ENCODE measurements around the gene HUNK.
"Not testable (repeated sequence)": the region's sequence is repeated elsewhere in the genome, so short reads cannot be mapped to it uniquely, and the experiment has no call there.

The HUNK gene

GRCh38 chr21:31871371-31871770, 1.4 kb upstream of the HUNK start:
- not testable (repeated sequence) for DNase-seq

- no peak for DNase-seq
These were observed 758 bp upstream of the HUNK start for GRCh38 chr21:31872072-31872451.

- DNase-seq, result no peak
These were observed 465 bp downstream of the HUNK start for GRCh38 chr21:31873275-31873695.

- DNase-seq, result no peak
These were observed 1.1 kb downstream of the HUNK start for GRCh38 chr21:31873696-31874599.

GRCh38 chr21:31874812-31875212, 2.0 kb downstream of the HUNK start:
- no peak for DNase-seq

- DNase-seq, result no peak
These were observed 2.7 kb downstream of the HUNK start for GRCh38 chr21:31875496-31876015.

GRCh38 chr21:31877463-31877957, 4.7 kb downstream of the HUNK start:
- DNase-seq, result no peak

GRCh38 chr21:31878831-31879230, 6.0 kb downstream of the HUNK start:
- no peak for DNase-seq

- DNase-seq, result no peak
These were observed 6.4 kb downstream of the HUNK start for GRCh38 chr21:31879241-31879650.

- no peak for DNase-seq
These were observed 7.1 kb downstream of the HUNK start for GRCh38 chr21:31879911-31880310.

GRCh38 chr21:31880816-31881215, 8.0 kb downstream of the HUNK start:
- no peak for DNase-seq

- no peak for DNase-seq
These were observed 9.9 kb downstream of the HUNK start for GRCh38 chr21:31882711-31883110.

GRCh38 chr21:31885146-31885545, 12.3 kb downstream of the HUNK start:
- DNase-seq, result no peak

GRCh38 chr21:31886915-31887314, 14.1 kb downstream of the HUNK start:
- DNase-seq, result no peak

- DNase-seq, result peak; percentile 59
These were observed 14.6 kb downstream of the HUNK start for GRCh38 chr21:31887391-31887841.

GRCh38 chr21:31888936-31889371, 16.1 kb downstream of the HUNK start:
- DNase-seq, result no peak

GRCh38 chr21:31889460-31889859, 16.6 kb downstream of the HUNK start:
- no peak for DNase-seq

- DNase-seq, result no peak
These were observed 19.9 kb downstream of the HUNK start for GRCh38 chr21:31892686-31893085.

- DNase-seq, result no peak
These were observed 21.1 kb downstream of the HUNK start for GRCh38 chr21:31893851-31894415.

- no peak for DNase-seq
These were observed 21.6 kb downstream of the HUNK start for GRCh38 chr21:31894457-31894856.

- DNase-seq, result no peak
These were observed 22.4 kb downstream of the HUNK start for GRCh38 chr21:31895077-31895835.

- DNase-seq, result no peak
These were observed 23.2 kb downstream of the HUNK start for GRCh38 chr21:31896019-31896418.

GRCh38 chr21:31897311-31897710, 24.5 kb downstream of the HUNK start:
- no peak for DNase-seq

Measured in OCI-M1 (cell line).